ENCODE results near the gene PTPN4. TPM values are rescaled to one million over a fixed set of nuclear protein-coding genes. Genes with fewer than 3 reads are reported as not detected.
A peak's percentile ranks its signal among the peaks of the same experiment; 100 is the strongest.

Gene PTPN4
- total RNA-seq, 5 donors from 2014 or later (not counting 1 experiment from before 2014, with no cell fraction given): 105 to 134 (median 126) TPM

DNA sequence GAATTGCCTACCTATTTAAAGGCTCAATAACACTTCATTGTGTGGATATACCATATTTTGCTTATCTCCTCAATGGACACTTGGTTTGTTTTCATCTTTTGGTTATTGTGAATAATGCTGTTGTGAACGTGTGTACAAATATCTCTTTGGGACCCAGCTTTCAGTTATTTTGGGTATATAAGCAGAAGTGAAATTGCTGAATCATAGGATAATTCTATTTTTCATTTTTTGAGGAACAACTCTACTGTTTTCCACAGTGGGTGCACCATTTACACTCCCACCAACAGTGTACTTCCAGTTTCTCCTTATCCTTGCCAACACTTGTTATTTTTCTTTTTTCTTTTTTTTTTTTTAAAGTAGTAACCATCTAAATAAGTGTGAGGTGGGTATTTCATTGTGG is 29.0 kb downstream of the PTPN4 start:
- Mint-ChIP-seq H3K27ac (no peak overlapping the region), H3K9me3 (peaks cover 4 to 39% (median 25%) of the 10 kb centered on the region in 3 donors), H3K27me3 (no peaks in the 10 kb centered on the region), H3K4me3 (no peak overlapping the region), H3K36me3 (peaks cover 42% of the 10 kb centered on the region), H3K4me1 (peaks cover 27 to 50% (median 36%) of the 10 kb centered on the region in 3 donors)
- H3K27ac ChIP-seq (ENCODE audit: low read length): no peak overlapping the region
- DNase-seq: no peak
- no CpG with 5 or more reads among the region's 1 CpG for WGBS (ENCODE audit: insufficient coverage)
- peaks cover 4% of the 10 kb centered on the region for H3K9me3 ChIP-seq
- H3K36me3 ChIP-seq (ENCODE audit: control insufficient read depth in 2 of 2, extremely low read depth in 1 of 2, insufficient read depth in 1 of 2, low read length in 1 of 2): peaks cover 0 to 2% of the 10 kb centered on the region in 2 donors
- ChIA-PET CTCF (no interaction called here), POLR2A (no interaction called here)
- H3K4me1 ChIP-seq (ENCODE audit: control insufficient read depth in 1 of 2, extremely low read depth in 1 of 2, insufficient read depth in 2 of 2, low read length in 2 of 2): peaks cover 3 to 7% of the 10 kb centered on the region in 2 experiments
- no peak overlapping the region for H3K4me3 ChIP-seq (ENCODE audit: control insufficient read depth in 1 of 2, extremely low read depth in 1 of 2, low read length in 1 of 2)
- no peaks in the 10 kb centered on the region for H3K27me3 ChIP-seq (replicated peaks in 1 of 2; ENCODE audit: control insufficient read depth in 2 of 2, extremely low read depth in 1 of 2, insufficient read depth in 2 of 2, low read length in 1 of 2)
- ATAC-seq (replicated peaks in 1 of 4): no peak

DNA sequence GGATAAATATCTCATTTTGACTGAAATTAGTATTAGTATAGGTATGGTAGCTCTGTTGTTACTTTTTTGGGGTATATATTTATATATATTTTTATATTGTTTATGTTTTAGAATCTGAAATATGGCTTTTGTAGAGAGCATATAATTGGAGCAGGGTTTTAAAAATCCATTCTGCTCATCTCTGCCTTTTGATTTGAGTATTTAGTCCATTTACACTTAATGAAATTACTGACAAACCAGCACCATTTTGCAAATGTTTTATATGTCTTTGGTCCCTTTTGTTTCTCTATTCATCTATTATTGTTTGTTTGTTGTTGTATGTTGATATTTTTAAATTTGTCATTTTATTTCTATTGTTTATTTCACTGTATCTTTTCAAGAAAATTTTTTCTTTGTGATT is 30.7 kb downstream of the PTPN4 start:
- no peaks in the 10 kb centered on the region for H3K27me3 Mint-ChIP-seq
- DNase-seq: no peak
- Histone ChIP-seq H3K36me3 (ENCODE audit: control insufficient read depth in 2 of 2, extremely low read depth in 1 of 2, insufficient read depth in 1 of 2, low read length in 1 of 2) (peaks cover 3 to 16% of the 10 kb centered on the region in 2 donors), H3K27me3 (replicated peaks in 1 of 2; ENCODE audit: control insufficient read depth in 2 of 2, extremely low read depth in 1 of 2, insufficient read depth in 2 of 2, low read length in 1 of 2) (no peaks in the 10 kb centered on the region), H3K4me1 (ENCODE audit: control insufficient read depth in 1 of 2, extremely low read depth in 1 of 2, insufficient read depth in 2 of 2, low read length in 2 of 2) (peaks cover 3 to 20% of the 10 kb centered on the region in 2 experiments), H3K4me3 (ENCODE audit: control insufficient read depth in 1 of 2, extremely low read depth in 1 of 2, low read length in 1 of 2) (no peak overlapping the region), H3K9me3 (peaks cover 4% of the 10 kb centered on the region), H3K27ac (ENCODE audit: low read length) (no peak overlapping the region)
- ChIA-PET CTCF (no interaction called here), POLR2A (interaction anchor here in 1 of 2 donors (0.7 kb wide), 1 partner anchor 8 kb away, joined by 4 read pairs; no protein-coding TSS in a partner anchor)
- H3K36me3 Mint-ChIP-seq: peaks cover 45% of the 10 kb centered on the region
- no peak overlapping the region for H3K4me3 Mint-ChIP-seq
- no peak overlapping the region for H3K27ac Mint-ChIP-seq
- peaks cover 4 to 39% (median 25%) of the 10 kb centered on the region in 3 donors for H3K9me3 Mint-ChIP-seq
- ATAC-seq (replicated peaks in 1 of 4): no peak
- peaks cover 22 to 41% (median 27%) of the 10 kb centered on the region in 3 donors for H3K4me1 Mint-ChIP-seq

DNA sequence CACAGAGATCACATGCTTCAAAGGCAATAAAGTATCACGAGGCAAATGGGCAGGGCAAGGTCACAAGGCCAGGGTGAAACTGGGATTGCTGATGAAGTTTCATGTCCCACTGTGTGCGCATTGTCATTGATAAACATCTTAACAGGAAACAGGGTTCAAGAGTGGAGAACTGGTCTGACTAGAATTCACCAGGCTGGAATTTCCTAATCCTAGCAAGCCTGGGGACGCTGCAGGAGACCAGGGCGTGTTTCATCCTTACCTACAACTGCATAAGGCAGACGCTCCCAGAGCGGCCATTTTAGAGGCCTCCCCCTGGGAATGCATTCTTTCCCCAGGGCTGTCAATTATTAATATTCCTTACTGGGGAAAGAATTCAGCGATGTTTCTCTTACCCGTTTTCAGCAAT is 33.2 kb downstream of the PTPN4 start:
- Histone ChIP-seq H3K4me3 (ENCODE audit: control insufficient read depth in 1 of 2, extremely low read depth in 1 of 2, low read length in 1 of 2) (no peak overlapping the region), H3K27ac (ENCODE audit: low read length) (no peak overlapping the region), H3K27me3 (replicated peaks in 1 of 2; ENCODE audit: control insufficient read depth in 2 of 2, extremely low read depth in 1 of 2, insufficient read depth in 2 of 2, low read length in 1 of 2) (no peaks in the 10 kb centered on the region), H3K4me1 (ENCODE audit: control insufficient read depth in 1 of 2, extremely low read depth in 1 of 2, insufficient read depth in 2 of 2, low read length in 2 of 2) (peaks cover 0 to 21% of the 10 kb centered on the region in 2 experiments), H3K9me3 (peaks cover 4% of the 10 kb centered on the region), H3K36me3 (ENCODE audit: control insufficient read depth in 2 of 2, extremely low read depth in 1 of 2, insufficient read depth in 1 of 2, low read length in 1 of 2) (peaks cover 3 to 16% of the 10 kb centered on the region in 2 donors)
- WGBS (ENCODE audit: insufficient coverage): 90% methylated on average over 4 of the region's 8 CpGs
- peaks cover 4 to 39% (median 25%) of the 10 kb centered on the region in 3 donors for H3K9me3 Mint-ChIP-seq
- CTCF ChIA-PET: interaction anchor here in 1 of 2 donors (0.6 kb wide), 1 partner anchor 37 kb away, joined by 3 read pairs; no protein-coding TSS in a partner anchor
- H3K36me3 Mint-ChIP-seq: peaks cover 48% of the 10 kb centered on the region
- ATAC-seq (replicated peaks in 1 of 4) (no peak), DNase-seq (no peak)
- H3K27me3 Mint-ChIP-seq: no peaks in the 10 kb centered on the region
- H3K4me1 Mint-ChIP-seq: peaks cover 25 to 37% (median 26%) of the 10 kb centered on the region in 3 donors
- POLR2A ChIA-PET: interaction anchor here in 1 of 2 donors (1.4 kb wide), 1 partner anchor 33 kb away, joined by 8 read pairs; the partner anchor contains the start of gene PTPN4
- H3K4me3 Mint-ChIP-seq: no peak overlapping the region
- no peak overlapping the region for H3K27ac Mint-ChIP-seq

DNA sequence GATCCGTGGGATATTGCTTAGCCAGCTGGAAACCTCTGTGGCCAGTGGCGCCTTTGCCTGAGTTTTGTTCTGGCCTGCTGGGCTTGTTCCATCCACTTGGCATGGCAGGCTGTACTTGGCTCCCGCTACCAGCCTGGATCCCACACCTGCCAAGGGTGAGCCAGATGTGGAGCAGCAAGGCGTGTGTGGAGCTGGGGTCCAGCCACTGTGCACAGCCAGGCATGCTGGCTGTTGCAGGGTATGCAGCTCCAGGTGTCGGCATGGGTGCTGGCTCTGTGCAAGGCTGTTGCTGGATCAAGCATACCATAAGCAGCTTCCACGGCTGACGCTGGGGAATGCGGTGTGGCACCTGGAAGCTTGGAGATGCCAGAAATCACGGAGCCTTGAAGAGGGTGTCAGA is 34.5 kb downstream of the PTPN4 start:
- WGBS (ENCODE audit: insufficient coverage): 96% methylated on average over 8 of the region's 9 CpGs
- CTCF ChIA-PET: interaction anchor here (0.6 to 1.0 kb wide), 3 partner anchors 32 to 140 kb away, joined by 3 to 5 read pairs (median 3); no protein-coding TSS in a partner anchor
- H3K4me3 ChIP-seq (ENCODE audit: control insufficient read depth in 1 of 2, extremely low read depth in 1 of 2, low read length in 1 of 2): no peak overlapping the region

DNA sequence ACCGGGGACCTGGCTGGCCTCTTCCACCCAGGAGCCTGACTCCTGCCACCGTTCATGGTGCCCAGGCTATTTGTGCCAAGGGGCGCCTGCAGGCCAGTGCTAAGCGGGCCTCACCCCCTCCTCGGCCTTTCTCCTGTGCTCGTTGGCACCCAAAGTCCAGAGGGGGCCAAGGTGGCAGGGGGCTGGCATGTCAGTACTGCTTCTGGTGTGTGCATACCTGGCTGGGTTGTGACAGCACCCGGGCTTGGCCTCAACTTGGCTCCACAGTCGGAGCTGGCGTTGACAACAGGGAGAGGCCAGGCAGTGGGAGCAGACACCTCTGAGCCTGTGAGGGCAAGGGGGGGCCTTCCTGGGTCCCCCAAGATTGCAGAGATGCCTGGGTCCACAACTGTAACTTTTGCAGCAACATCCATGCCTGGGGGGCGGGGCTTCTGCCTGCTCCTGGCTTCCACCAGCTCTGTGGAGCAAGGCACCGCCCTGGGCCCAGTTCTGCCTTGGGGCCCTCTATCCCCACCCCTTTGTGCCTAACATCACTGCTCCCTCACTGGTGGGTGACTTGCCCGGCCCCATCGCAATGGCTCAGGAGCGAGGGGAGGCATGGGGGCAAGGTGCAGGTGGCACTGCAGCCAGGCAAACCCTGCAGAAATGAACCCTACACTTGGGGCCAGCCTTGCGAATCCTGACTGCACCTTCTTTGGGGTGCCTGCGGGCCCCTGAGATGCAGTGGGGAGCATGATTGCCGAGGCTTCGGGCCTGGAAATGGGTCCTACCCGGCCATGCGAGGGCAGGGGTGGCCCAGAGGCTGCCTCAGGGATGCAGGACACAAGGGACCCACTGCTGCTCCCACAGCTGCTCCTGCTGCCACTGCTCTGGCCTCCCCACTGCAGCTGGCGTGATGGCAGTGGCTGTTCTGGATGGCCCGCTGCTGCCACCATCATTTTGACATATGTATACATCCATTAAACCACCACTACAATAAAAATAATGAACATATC is 35.9 kb downstream of the PTPN4 start:
- Mint-ChIP-seq H3K4me3 (no peak overlapping the region), H3K4me1 (peaks cover 46 to 48% (median 48%) of the 10 kb centered on the region in 3 donors), H3K9me3 (peaks cover 4 to 26% (median 16%) of the 10 kb centered on the region in 3 donors), H3K27ac (no peak overlapping the region), H3K27me3 (no peaks in the 10 kb centered on the region), H3K36me3 (peaks cover 33% of the 10 kb centered on the region)
- Histone ChIP-seq H3K4me3 (ENCODE audit: control insufficient read depth in 1 of 2, extremely low read depth in 1 of 2, low read length in 1 of 2) (no peak overlapping the region), H3K27ac (ENCODE audit: low read length) (no peak overlapping the region), H3K4me1 (ENCODE audit: control insufficient read depth in 1 of 2, extremely low read depth in 1 of 2, insufficient read depth in 2 of 2, low read length in 2 of 2) (peaks cover 0 to 21% of the 10 kb centered on the region in 2 experiments), H3K36me3 (ENCODE audit: control insufficient read depth in 2 of 2, extremely low read depth in 1 of 2, insufficient read depth in 1 of 2, low read length in 1 of 2) (peaks cover 3 to 16% of the 10 kb centered on the region in 2 donors), H3K9me3 (peaks cover 4% of the 10 kb centered on the region), H3K27me3 (replicated peaks in 1 of 2; ENCODE audit: control insufficient read depth in 2 of 2, extremely low read depth in 1 of 2, insufficient read depth in 2 of 2, low read length in 1 of 2) (no peaks in the 10 kb centered on the region)
- ATAC-seq (replicated peaks in 1 of 4): no peak
- CTCF ChIA-PET: interaction anchor here in 1 of 2 donors (1.0 kb wide), 1 partner anchor 30 kb away, joined by 3 read pairs; no protein-coding TSS in a partner anchor
- WGBS (ENCODE audit: insufficient coverage): 96% methylated on average over 17 of the region's 22 CpGs
- POLR2A ChIA-PET: no interaction called here
- no peak for DNase-seq

More for the DNA sequence above, 34.5 kb downstream of the PTPN4 start:
- peaks cover 4% of the 10 kb centered on the region for H3K9me3 ChIP-seq
- DNase-seq (no peak), ATAC-seq (replicated peaks in 1 of 4) (no peak)
- H3K27me3 Mint-ChIP-seq: no peaks in the 10 kb centered on the region
- peaks cover 3 to 16% of the 10 kb centered on the region in 2 donors for H3K36me3 ChIP-seq (ENCODE audit: control insufficient read depth in 2 of 2, extremely low read depth in 1 of 2, insufficient read depth in 1 of 2, low read length in 1 of 2)
- no peak overlapping the region for H3K4me3 Mint-ChIP-seq
- no peaks in the 10 kb centered on the region for H3K27me3 ChIP-seq (replicated peaks in 1 of 2; ENCODE audit: control insufficient read depth in 2 of 2, extremely low read depth in 1 of 2, insufficient read depth in 2 of 2, low read length in 1 of 2)
- H3K4me1 ChIP-seq (ENCODE audit: control insufficient read depth in 1 of 2, extremely low read depth in 1 of 2, insufficient read depth in 2 of 2, low read length in 2 of 2): peaks cover 0 to 21% of the 10 kb centered on the region in 2 experiments
- H3K9me3 Mint-ChIP-seq: peaks cover 4 to 36% (median 20%) of the 10 kb centered on the region in 3 donors
- H3K4me1 Mint-ChIP-seq: peaks cover 32 to 39% (median 35%) of the 10 kb centered on the region in 3 donors
- H3K27ac ChIP-seq (ENCODE audit: low read length): no peak overlapping the region
- POLR2A ChIA-PET: interaction anchor here in 1 of 2 donors (1.0 to 1.4 kb wide), 2 partner anchors 26 to 35 kb away, joined by 3 to 8 read pairs; partner anchors contain the start of gene PTPN4
- no peak overlapping the region for H3K27ac Mint-ChIP-seq
- peaks cover 43% of the 10 kb centered on the region for H3K36me3 Mint-ChIP-seq

DNA sequence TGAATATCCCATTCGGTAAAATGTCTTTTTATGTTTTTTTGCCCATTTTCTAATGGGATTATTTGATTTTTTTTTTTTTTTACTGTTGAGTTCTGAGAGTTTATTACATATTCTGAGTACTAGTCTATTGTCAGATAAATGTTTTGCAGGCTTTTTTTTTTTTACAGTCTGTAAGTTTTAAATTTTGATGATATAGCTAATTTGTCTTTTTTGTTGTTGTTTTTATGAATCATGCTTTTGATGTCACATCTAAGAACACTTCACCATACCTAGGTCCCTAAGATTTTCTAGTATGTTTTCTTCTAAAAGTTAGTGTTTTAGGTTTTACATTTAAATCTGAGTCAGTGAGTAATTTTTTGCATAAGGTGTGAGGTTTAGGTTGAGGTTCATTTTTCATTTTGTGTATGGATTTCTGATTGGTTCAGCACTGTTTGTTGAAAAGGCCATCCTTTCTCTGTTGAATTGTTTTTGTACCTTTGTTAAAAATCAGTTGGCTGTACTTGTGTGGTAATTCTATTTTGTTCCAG is 40.7 kb downstream of the PTPN4 start:
- Mint-ChIP-seq H3K27me3 (no peaks in the 10 kb centered on the region), H3K27ac (peak overlapping the region in 1 of 2 donors; percentile 55), H3K4me3 (no peak overlapping the region), H3K4me1 (peaks cover 72 to 84% (median 79%) of the 10 kb centered on the region in 3 donors), H3K9me3 (peaks cover 0 to 6% (median 0%) of the 10 kb centered on the region in 3 donors), H3K36me3 (peaks cover 21% of the 10 kb centered on the region)
- DNase-seq (no peak), ATAC-seq (replicated peaks in 1 of 4) (no peak)
- ChIA-PET CTCF (interaction anchor here (0.7 kb wide), 2 partner anchors 19 to 220 kb away, joined by 3 to 4 read pairs; no protein-coding TSS in a partner anchor), POLR2A (interaction anchor here in 1 of 2 donors (0.7 kb wide), 1 partner anchor 119 kb away, joined by 7 read pairs; no protein-coding TSS in a partner anchor)
- Histone ChIP-seq H3K4me3 (ENCODE audit: control insufficient read depth in 1 of 2, extremely low read depth in 1 of 2, low read length in 1 of 2) (no peak overlapping the region), H3K36me3 (ENCODE audit: control insufficient read depth in 2 of 2, extremely low read depth in 1 of 2, insufficient read depth in 1 of 2, low read length in 1 of 2) (no peaks in the 10 kb centered on the region), H3K27me3 (replicated peaks in 1 of 2; ENCODE audit: control insufficient read depth in 2 of 2, extremely low read depth in 1 of 2, insufficient read depth in 2 of 2, low read length in 1 of 2) (no peaks in the 10 kb centered on the region), H3K9me3 (no peaks in the 10 kb centered on the region), H3K4me1 (ENCODE audit: control insufficient read depth in 1 of 2, extremely low read depth in 1 of 2, insufficient read depth in 2 of 2, low read length in 2 of 2) (peaks cover 5 to 8% of the 10 kb centered on the region in 2 experiments), H3K27ac (ENCODE audit: low read length) (no peak overlapping the region)
- no CpG with 5 or more reads among the region's 1 CpG for WGBS (ENCODE audit: insufficient coverage)
